IMR-90 (cell line): ENCODE data around the gene MITD1.

Source experiments
- RFX5 ChIP-seq: IDR thresholded peaks from 2 replicates; pipeline ENCODE4 v1.8.0; 2012; ENCODE audit warnings: low read depth, mild to moderate bottlenecking, low read length, moderate library complexity
- TF ChIP-seq, protein P1 (sequence below): conservative IDR thresholded peaks from 2 replicates; pipeline ENCODE4 v1.5.1; 2012; ENCODE audit warnings: mild to moderate bottlenecking, low read depth, low read length, improper control_type of control experiment

DNA sequence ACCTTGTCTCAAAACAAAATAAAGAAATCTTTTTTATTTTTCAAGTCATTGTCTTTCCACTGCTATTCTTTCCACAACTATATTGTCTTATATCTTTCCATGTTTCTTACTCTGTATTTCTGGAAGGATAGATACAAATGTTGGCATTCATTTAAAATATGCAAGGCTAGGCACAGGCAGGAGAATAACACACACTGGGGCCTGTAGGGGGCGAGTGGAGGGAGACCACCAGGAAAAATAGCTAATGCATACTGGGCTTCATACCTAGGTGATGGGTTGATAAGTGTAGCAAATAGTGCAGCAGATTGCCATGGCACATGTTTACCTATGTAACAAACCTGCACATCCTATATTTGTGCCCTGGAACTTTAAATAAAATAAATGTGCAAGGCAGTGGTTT lies 9.7 kb upstream of the MITD1 start:
- TF ChIP-seq, protein P1, sequence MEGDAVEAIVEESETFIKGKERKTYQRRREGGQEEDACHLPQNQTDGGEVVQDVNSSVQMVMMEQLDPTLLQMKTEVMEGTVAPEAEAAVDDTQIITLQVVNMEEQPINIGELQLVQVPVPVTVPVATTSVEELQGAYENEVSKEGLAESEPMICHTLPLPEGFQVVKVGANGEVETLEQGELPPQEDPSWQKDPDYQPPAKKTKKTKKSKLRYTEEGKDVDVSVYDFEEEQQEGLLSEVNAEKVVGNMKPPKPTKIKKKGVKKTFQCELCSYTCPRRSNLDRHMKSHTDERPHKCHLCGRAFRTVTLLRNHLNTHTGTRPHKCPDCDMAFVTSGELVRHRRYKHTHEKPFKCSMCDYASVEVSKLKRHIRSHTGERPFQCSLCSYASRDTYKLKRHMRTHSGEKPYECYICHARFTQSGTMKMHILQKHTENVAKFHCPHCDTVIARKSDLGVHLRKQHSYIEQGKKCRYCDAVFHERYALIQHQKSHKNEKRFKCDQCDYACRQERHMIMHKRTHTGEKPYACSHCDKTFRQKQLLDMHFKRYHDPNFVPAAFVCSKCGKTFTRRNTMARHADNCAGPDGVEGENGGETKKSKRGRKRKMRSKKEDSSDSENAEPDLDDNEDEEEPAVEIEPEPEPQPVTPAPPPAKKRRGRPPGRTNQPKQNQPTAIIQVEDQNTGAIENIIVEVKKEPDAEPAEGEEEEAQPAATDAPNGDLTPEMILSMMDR: no peak
- no peak for TF ChIP-seq RFX5
